ENCODE results near the gene PRKCI.

GRCh38 chr3:170267793-170268192 lies 45.6 kb downstream of the PRKCI start:
- TF ChIP-seq RAD21 (conservative IDR thresholded peaks at IDR 0.05) (no peak), SMC3 (conservative IDR thresholded peaks at IDR 0.05; ENCODE audit: poor library complexity) (no peak), EZH2 (IDR thresholded peaks at IDR 0.05; ENCODE audit: borderline replicate concordance, insufficient read depth, low read length, poor library complexity, severe bottlenecking) (no peak)

Measured in neural cell (in vitro differentiated cells).